ENCODE results near the gene LDAH.
A peak's percentile ranks its signal among the peaks of the same experiment; 100 is the strongest.
"Not testable (repeated sequence)": the region's sequence is repeated elsewhere in the genome, so short reads cannot be mapped to it uniquely, and the experiment has no call there.

LDAH gene

DNA sequence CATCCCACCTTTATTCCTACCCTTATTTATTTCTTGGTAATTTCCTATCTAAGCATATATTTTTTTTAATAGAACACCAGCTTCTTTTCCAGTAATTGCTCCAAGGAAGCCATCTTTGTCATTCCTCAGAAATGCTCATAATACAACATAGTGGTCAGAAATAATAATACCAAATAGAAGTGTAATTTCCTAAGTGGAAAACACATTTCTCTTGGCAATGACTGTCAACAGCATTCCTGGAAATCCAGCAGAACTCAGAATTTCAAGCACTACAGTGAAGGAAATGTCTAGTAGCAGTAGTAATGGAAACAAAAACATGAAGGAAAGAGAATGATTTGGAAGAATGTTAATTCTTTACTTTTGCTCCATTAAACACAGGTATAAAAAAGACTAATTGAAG, 99.4 kb downstream of the LDAH start:
- peak; percentile 34 for DNase-seq (ENCODE audit: low read depth)

DNA sequence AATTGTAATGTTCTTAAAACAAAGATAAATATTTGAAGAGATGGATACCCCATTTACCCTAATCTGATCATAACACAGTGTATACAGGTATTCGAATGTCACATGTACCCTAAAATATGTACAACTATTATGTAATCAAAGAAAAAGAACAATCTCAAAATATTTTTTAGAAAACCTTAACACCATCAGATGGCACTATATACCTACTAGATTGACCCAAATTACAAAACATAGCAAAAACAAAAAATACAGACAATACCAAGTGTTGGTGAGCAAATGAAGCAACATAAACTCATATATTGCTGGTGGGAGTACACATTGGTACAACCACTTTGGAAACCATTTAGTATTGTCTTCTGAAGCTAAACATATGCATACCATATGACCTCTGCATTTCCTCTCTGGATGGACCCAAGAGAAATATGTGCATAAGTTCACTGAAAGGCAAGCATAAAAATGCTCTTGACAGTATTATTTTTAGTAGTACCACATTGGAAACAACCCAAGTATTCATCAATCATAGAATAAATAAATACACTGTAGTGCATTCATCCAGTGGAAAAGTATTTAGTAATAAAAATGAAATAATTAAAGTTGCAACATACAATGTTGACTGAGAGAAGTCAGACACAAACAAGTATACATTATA, 100.2 kb downstream of the LDAH start:
- no peak for DNase-seq (ENCODE audit: low read depth)

DNA sequence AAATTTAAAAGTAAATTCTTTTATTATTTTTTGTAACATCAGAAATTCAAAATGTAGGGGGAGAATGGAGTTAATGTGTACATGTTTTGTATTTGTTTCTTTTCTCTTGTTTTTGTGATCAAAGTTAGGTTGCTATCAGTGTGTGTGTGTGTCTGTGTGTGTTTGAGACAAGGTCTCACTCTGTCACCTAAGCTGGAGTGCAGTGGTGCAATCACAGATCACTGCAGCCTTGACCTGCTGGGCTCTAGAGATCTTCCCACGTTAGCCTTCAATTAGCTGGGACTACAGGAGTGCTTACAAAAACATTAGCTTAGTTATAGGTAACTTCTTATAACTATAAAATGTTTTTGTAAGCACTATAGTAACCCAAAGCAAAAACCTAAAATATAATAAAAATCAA, 105.3 kb downstream of the LDAH start:
- DNase-seq (ENCODE audit: low read depth) = no peak

DNA sequence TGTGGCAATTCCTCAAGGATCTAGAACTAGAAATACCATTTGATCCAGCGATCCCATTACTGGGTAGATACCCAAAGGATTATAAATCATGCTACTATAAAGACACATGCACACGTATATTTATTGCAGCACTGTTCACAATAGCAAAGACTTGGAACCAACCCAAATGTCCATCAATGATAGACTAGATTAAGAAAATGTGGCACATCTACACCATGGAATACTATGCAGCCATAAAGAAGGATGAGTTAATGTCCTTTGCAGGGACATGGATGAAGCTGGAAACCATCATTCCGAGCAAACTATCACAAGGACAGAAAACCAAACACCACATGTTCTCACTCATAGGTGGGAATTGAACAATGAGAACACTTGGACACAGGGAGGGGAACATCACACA, 106.7 kb downstream of the LDAH start:
- not testable (repeated sequence) for DNase-seq (ENCODE audit: low read depth)

DNA sequence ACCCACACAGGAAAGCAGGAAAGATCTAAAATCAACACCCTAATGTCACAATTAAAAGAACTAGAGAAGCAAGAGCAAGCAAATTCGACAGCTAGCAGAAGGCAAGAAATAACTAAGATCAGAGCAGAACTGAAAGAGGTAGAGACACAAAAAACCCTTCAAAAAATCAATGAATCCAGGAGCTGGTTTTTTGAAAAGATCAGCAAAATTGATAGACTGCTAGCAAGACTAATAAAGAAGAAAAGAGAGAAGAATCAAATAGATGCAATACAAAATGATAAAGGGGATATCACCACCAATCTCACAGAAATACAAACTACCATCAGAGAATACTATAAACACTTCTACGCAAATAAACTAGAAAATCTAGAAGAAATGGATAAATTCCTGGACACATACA, 108.5 kb downstream of the LDAH start:
- DNase-seq (ENCODE audit: low read depth) = not testable (repeated sequence)

DNA sequence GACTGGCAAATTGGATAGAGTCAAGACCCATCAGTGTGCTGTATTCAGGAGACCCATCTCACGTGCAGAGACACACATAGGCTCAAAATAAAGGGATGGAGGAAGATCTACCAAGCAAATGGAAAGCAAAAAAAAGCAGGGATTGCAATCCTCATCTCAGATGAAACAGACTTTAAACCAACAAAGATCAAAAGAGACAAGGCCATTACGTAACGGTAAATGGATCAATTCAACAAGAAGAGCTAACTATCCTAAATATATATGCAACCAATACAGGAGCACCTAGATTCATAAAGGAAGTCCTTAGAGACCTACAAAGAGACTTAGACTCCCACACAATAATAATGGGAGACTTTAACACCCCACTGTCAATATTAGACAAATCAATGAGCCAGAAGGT, 109.3 kb downstream of the LDAH start:
- not testable (repeated sequence) for DNase-seq (ENCODE audit: low read depth)

DNA sequence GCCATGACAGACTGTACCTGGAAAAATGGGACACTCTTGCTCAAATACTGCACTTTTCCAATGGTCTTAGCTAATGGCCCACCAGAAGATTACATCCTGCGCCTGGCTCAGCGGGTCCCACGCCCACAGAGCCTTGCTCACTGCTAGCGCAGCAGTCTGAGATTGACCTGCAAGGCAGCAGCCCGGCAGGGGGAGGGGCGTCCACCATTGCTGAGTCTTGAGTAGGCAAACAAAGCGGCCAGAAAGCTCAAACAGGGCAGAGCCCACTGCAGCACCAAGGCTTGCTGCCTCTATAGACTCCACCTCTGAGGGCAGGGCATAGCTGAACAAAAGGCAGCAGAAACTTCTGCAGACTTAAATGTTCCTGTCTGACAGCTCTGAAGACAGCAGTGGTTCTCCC, 111.3 kb downstream of the LDAH start:
- not testable (repeated sequence) for DNase-seq (ENCODE audit: low read depth)

DNA sequence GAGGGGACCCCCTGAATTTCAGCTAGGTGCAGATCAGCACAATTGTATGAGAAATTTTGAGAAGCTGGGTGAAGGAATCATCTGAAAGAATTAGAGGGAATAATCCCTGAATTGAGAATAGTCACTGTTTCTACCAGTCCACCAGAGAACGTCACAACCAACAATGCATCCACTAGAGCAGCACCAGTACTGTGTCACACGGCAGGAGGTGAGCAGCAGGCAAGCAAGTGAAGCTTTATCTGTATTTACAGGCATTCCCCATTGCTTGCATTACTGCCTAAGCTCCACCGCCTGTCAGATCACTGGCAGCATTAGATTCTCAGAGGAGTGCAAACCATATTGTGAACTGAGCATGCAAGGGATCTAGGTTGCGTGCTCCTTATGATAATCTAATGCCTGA, 115.3 kb downstream of the LDAH start:
- DNase-seq (ENCODE audit: low read depth) = no peak

DNA sequence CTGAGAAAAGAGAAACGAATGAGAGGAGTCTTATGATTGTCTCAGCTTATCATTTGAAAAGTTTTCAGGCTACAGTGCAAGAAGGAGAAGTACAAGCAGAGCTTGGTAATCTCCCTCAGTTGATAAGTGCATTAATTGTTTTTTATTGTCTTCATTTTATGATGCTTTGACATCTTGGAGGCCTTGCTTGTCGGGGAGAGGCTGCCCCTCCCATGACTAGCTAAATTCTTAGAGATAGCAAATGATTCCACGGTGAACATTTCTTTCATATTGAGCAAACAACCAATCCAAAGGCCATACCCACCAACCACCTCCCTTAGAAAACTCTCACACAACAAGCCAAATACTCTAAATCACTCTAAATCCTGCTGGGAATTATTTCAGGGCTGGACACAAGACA, 116.1 kb downstream of the LDAH start:
- no peak for DNase-seq (ENCODE audit: low read depth)

DNA sequence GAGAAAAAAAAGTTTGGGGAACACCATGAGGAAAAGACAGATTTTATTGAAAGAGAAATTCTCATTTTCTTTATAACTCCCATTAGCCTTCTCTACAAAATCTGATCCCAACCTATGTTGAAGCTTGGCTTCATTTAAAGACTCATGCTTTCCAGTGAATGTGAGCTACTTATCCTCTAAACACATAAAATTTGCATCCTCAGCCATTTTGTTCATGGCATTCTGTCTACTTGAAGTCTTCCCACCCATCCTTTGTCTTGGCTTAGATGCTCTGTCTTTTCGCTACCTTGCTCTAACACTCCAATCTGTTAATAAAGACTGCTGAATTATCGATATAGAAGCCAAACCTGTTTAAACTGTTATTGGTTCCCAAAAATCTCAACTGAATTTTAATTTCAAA, 116.7 kb downstream of the LDAH start:
- no peak for DNase-seq (ENCODE audit: low read depth)

DNA sequence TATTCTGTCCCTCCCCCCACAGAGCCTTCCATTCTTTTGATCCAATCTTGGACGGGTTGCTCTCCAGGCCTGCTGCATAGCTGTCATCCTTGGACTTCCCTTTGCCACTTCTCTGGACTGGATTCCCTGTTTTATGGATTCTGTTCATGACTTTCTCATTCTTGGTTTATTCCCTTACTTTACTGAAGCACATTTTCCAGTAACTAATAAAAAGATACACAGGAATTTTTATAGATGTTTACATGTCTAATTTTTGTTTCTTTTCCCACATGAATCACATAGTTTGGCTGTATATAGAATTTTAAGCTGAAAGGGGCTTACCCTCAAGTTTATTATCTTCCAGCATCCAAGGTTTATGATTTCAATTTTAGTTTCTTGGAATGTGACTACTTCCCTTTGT, 118.0 kb downstream of the LDAH start:
- DNase-seq (ENCODE audit: low read depth) = no peak

DNA sequence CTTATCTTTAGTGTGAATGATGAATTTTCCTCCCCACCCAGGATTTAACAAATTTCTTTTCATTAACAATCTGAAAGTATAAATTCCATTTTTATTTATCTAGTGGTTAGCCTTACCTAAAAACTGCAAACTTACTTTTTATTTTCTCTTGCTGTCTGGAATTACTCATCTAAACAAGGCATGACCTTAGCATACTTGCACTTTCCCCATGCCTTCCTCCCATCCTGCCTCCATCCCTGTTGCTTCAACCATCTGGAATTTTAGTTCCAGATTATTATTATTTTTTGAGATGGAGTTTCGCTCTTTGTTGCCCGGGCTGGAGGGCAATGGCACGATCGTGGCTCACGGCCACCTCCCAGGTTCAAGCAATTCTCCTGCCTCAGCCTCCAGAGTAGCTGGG, 120.3 kb downstream of the LDAH start:
- DNase-seq (ENCODE audit: low read depth) = no peak

DNA sequence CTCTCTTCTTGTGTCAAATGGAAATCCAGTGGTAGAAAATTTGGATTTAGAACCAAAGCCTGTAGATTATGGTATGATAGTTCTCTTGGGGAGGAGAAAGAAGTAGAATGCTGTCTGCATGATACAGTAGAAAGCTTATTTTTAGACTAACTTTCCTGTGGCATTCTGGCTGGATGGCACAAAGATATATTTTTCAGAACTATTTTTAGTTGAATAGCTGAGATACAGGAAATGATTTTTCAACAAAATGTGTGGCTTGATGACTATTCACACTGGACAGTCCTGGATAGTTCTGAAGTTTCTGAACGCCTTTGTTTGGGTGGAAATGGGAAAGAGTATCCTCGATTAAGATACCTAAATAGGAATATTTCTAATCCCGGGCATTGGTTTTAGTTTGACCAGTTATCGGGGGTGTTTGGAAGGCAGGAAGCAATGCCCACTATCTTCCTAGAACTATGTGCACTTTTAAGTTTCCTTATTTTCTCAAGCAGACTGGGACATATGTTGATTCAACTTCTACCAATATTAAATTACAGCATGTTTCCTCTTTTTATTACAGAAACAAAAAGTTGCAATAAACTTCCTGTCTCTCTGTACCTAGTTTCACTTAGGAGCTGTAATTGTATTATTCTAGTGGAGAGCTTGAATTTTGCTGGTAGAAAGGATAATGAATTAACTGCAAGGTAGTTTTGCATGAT, 123.8 kb downstream of the LDAH start:
- DNase-seq (ENCODE audit: low read depth) = no peak

DNA sequence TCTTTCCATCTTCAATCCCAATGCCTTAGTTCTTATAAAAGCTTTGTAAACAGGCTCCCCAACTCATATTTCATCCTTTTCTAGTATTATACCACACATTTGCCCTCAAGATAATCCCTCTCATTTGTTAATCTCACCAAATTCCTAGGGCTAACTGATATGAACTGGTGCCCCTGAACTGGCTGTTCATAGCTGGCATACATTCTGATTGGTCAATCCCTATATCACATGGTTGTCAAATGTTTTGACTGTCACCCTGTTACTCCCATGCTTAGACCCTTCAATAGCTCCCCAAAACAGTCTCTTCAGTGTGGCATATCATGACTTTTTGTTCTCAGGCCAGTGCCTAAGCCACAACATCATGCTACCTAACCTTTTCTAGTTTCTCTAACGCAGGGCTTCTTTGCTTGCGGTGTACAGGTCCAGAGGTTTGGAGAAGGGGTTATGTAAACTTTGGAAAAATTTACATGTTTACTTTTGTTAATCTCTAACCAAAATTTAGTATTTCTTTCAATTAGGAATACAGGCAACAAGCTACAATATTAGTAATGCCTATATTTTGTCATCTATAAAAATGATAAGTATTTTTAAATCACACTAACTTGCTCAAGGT, 125.5 kb downstream of the LDAH start:
- DNase-seq (ENCODE audit: low read depth) = no peak

DNA sequence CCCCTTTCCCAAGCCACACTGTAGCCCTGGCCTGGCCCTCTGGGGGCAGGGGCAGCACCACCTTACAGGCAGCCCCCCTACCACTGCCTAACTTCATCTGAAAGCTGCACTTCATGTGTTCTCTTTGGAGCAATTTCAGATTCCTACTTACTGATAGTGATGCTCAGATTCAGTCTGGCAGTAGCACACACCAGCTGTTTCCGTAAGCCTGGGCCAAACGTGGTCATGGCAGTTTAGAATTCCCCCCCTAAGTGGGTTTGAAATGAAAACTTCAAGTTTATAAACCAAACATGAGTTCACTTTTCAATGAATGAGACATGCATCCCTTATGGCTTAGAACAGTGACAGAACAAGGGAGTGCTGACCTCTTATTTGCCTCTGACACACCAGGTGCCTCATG, 126.5 kb downstream of the LDAH start:
- no peak for DNase-seq (ENCODE audit: low read depth)

DNA sequence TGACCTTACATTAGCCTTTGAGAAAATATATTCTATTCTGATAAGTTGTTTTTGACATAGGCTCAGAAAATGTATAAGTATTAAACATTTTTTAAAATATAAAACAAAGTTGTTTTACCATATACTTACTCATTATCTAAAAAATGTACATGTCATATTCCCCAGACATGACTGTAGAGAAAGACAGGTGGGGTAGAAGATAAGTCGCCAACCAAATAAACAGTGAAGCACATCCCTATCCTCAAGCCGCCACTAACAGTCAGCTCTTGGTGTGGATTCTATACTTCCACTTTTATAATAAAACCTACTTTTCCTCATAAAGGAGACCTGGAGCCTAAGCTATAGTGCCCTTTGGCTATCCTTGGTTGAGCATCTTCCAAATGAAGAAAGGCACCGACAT, 129.6 kb downstream of the LDAH start:
- DNase-seq (ENCODE audit: low read depth) = no peak

DNA sequence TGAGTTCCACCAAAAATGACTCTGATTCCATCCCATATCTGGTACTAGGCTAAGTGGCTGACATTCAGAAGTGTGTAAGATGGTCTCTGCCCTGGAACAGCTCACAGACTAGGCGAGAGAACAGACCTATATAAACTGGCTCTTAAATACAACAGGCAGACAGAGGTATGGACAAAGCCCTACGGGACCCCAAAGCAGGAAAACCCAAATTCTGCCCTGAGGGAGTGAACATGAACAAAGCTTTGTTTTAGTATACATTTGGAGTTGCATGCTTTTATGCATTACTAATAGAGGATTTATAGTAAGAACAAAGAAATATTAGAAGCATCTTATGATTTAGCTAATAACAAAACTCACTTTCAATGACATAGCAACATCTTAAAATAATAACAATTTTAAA, 130.8 kb downstream of the LDAH start:
- no peak for DNase-seq (ENCODE audit: low read depth)

DNA sequence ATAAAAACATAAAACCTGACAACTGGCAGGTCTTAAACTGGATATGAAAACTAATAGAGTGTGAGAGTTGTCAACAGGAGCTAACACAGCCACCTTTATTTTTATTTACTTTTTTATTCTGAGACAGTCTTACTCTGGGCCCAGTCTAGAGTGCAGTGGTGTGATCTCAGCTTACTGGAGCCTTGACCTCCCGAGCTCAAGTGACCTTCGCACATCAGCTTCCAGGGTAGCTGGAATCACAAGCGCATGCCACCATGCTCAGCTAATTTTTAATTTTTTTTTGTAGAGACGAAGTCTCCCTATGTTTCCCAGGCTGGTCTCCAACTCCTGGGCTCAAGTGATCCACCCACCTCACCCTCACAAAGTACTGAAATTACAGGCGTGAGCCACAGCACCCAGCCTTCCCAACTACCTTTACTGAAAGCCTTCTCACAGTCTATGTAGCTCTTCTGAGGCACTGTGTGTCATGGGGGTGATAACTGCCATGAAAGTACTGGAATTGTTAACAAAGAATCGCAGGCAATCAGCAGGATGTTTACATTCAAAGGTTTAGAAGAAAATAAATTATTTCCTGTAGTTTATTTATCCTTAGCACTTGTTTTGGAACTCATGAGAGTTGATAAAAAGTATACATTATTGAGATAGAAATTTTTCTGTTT, 131.7 kb downstream of the LDAH start:
- DNase-seq (ENCODE audit: low read depth) = no peak

DNA sequence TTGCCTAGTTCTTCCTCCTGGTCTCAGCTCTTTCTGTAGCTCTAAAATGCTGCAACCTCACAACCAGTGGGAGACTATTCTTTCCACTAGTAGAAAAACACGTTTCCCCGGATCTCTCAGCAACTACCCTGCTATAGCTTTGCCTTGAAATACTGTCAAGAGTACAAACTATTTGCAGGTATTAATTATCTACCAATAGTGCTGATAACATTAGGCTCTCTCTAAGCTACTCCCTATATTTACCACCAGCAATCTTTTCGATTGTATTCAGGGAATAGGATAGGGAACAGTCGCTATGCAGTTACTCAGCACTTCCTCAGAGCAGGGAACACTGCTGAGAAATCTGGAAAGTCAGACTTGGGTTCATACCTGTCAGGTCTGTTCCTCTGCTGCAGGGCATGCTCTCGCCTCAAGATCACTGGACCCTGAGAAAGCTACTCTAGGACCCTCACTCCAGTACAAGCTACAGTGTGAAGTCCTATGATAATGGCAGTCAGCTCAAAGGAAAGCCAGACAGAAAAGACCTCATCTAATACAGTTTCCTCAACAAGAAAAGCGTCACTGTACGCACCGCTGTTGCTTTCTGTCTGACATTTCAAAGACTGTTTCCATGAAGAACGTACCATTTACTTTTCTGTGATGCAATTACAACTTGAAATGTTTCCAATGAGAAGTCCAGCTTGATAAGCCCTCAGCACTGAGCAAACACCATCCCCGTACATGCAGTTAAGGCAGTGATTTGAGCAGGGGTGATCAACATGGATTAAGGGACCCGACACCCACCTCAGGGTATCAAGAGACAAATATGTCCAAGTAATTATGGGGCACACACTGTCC, 133.3 kb downstream of the LDAH start:
- no peak for DNase-seq (ENCODE audit: low read depth)

DNA sequence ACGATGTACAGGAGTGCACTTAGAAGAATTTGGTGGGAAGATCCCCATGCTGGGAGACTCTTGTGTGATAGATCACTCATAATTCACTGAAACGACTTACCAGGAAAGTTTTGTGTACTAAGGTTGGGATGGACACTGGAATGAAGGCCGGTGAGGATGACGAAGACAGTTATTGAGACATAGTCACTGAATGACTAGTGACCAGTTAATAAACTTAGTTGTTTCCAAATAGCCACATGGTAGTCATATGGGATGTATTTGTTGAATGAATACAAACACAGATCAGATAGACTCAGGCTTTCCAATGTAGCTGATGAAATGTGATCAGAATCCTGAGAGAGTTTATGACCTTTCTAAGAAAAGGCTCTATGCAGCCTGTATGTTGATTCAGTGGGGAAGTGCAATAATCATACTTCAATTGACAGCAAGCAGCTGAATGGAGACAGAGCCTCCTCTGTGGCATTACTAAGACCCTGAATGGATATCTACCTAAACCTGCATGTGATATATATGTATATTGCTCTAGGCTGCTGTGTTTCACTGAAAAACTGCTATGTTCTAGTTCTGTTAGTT, 135.6 kb downstream of the LDAH start:
- DNase-seq (ENCODE audit: low read depth) = no peak

DNA sequence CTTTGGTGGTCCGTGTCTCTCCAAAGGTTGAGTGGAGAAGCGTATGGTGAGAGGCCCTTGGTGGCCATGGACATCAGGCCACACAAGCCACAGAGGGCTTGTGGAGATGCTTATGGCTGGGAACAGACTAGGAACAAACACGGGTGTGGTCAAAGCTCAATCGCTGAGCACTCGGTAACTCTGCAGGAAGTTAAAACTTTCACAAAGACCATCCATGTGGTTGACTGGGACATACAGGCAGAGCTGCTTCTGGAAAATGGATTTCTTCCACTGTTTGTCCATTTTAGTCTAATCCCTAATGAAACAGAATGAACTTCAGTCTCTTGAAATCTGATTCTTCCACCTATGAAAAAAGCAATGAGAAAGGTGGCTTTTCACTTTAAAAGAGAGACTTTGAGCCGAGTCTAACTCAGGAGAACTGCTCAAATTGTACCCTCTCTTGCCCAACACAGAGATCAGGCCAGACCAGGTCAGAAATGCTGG, 138.3 kb downstream of the LDAH start:
- no peak for DNase-seq (ENCODE audit: low read depth)
